Hypothalamus (tissue), 51 donors: Measurements from ENCODE around the gene ATXN7L1.

Source experiments
- DNase-seq, 51 donors: peaks; one replicate each; lab custom pipeline; 2025; lab: John Stamatoyannopoulos, UW

ATXN7L1 gene

DNA sequence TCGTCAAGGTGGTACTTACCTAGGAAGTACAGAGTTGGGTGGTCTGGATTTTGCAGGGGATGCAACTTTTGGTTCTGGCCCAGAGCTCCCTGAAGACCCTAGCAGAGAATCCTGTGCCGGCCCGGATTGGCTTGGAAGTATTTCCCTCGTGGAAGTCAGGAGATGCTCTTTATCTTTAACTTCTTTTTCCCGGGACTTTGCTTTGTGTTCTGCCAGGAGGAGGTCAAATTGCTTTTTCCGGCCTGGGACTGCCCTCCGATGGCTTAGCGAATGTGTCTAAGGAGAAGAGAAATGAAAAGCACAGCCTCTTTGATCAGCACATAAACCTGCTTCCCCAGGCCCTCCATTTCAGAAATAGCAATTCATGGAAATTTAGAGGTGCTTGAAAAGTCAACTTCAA, 238.1 kb downstream of the ATXN7L1 start:
- no peak for DNase-seq

DNA sequence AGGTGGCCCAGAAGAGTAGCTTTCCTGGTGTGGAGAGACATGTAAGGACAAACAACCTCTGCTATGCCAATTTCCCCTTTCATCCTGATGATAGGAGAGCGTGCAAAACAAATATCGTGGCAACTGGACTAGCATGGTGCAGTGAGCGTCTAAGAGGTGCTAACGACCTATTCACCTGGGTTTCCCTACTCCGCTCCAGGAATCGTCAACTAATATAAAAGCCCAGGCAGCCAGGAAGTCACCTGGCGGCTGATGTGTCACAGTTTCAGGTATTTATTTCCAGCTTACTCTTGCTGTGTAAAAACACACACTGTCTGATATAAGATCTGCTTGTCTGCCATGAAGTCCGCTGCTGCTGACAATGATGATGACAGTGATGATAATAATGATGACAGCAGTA, 238.6 kb downstream of the ATXN7L1 start:
- DNase-seq: no peak

DNA sequence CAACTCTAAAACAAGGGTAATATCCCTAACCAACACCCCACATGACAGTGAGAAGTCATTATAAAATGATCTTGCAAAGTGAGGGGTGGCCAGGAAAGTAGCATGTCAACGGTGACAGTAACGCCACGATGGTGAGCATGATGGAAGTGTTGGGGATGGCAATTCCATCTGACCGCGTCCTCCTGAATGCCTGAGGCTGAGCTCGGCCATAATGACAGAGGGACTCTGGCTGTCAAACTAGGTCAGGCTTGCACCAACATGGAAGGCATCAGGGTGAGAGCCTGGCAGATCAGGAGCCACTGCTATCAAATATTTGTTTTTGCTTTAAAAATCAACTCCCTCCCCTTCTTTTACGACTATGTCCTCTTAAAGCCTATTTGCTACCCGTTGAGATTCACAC, 239.4 kb downstream of the ATXN7L1 start:
- no peak for DNase-seq

DNA sequence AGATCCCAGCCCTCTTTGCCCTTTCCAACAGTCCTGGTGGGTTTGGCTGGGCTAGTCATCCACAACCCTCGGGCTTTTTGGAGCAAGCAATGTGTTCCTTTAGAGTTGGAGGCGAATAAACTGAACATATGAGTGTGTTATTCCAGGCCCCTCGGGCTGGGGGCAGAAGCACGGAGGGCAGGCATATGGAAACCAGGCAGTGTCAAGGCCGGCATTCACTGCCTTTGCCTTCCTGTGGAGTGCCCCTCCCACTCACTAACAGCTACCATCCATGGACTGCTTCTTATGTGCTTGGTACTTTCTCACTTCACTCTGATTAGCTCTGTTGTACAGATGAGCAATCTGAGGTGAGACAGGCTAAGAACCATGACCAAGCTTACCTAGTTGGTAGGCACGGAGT, 241.2 kb downstream of the ATXN7L1 start:
- peak in 1 of 51 donors; percentile 8 for DNase-seq

DNA sequence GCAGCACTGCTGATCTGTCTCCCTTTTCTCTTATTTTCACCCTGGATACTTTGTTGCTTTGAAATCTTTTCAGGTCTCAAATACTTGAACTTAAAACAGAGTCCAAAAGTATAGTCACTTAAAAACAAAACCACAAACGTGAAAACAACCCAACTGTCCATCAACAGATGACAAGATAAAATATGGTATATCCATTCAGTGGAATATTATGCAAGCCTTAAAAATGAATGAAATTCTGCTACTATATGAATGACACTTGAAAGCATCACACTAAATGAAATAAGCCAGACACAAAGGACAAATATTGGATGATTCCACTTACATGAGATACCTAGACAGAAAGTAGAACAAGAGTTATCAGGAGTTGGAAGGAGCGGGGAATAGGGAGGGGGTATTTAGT, 250.4 kb downstream of the ATXN7L1 start:
- no peak for DNase-seq

DNA sequence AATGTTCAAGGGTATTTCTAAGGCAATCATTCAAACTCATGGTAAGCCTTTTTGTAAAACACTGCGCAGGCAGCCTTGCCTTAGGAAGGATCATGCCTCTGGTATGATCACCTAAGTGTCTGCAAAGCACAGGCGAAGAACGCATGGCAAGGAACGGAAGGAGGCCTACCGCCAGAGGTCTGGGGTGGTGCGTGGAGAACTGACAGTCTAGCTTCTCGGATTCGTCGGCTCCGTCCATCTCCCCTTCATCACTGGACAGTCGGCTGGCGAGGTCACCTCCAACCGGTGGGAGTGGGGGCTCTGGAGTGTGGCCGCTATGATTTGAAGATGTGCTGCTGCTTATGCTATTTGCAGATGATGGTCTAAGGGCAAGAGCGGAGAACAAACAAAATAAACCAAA, 252.5 kb downstream of the ATXN7L1 start:
- no peak for DNase-seq

DNA sequence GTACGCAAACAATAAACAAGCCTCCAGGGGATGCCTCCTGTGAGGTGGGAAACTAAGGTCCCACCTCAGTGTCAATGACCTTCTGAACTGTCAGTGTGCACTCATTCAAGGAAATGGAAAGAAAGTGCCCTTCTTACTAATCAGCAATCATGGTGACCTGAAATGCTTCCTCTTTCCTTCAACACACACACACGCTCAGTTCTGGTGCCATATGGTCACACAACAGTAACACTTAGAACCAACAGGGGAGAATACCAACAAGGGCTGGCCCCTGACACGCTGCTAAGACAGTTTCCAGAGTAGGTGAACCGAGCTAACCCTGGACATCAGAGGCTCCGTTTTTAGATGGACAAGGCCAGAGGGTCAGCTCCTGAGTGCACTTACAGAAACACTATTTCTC, 253.0 kb downstream of the ATXN7L1 start:
- DNase-seq: no peak

DNA sequence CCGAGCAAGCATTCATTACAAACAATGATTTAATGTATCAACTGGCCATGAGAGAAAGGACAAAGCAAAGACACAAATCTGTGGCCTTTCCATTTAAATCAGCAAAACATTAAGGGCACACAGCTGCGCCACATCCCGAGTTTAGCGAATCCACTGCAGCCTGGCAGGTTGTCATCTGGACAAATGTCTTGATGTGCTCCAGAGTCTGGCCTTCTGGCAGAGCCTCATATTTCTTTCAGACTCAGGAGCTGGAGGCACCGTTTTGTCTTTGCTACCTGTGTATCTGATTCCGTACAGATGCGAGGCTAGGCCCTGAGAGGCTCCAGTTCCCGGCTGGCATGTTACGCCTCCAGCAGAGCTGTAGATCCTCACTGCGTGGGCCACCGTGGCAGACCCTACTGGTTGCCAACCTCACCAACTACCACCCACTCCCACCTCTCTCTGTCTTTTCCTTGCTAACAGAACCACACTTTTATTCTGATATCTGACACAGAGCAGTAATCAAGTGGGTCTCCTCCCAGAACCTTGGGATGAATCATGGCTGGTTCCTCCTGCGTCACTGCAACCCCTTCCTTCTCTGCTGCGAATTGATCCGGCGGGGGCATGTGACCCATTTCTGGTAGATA, 254.2 kb downstream of the ATXN7L1 start:
- peak in 3 of 51 donors; percentile 14 to 27 (median 26) for DNase-seq

DNA sequence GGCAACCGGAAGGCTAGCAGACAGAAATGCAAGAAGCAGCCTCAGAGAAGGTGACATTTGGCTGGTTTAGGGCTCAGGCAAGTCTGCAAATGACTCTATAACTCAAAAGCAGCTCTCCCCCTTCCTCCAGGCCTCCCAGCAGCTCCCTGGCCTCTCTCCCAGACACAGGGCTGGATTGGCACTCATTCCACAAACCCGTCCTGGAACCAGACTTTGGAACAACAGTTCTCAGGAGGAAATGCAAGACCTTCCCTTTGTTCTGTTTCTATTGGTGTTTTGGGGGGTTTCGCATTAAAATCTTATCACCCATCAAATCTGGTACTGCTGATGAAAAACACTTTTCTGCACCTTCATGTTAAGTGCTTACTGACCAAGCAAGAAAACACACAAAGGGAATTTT, 254.8 kb downstream of the ATXN7L1 start:
- peak in 29 of 51 donors; percentile 5 to 65 (median 38) for DNase-seq

DNA sequence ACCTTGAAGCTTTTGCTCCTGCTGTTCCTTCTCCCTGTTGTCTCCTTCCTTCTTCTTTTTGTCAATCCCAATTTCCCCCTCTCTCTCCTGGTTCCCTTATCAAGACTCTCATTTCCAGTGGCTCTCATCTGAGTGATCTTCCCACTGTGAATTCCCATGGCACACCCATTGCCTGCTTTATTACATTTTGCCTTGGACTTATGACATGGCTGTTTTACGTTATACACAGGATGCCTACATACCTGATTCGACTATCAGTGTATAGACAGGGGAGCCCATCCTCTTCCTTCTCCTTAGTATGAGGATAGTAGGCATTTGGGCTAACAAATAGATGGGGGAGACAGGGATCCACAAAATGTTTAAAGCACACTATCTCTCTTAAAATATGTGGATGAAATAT, 255.2 kb downstream of the ATXN7L1 start:
- no peak for DNase-seq

DNA sequence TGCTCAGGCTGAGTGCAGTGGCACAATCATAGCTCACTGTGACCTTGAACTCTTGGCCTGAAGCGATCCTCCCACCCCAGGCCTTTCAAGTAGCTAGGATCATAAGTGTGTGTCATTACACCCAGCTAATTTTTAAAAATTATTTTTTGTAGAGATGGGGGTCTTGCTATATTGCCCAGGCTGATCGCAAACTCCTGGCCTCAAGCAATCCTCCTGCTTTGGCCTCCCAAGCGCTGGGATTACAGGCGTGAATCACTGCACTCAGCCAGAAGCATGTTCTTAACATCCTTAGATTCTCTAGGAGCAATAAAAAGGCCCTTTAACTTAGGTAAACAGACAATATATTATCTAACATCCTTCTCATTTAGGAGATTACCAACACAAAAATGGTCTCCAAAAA, 256.8 kb downstream of the ATXN7L1 start:
- DNase-seq: no peak

DNA sequence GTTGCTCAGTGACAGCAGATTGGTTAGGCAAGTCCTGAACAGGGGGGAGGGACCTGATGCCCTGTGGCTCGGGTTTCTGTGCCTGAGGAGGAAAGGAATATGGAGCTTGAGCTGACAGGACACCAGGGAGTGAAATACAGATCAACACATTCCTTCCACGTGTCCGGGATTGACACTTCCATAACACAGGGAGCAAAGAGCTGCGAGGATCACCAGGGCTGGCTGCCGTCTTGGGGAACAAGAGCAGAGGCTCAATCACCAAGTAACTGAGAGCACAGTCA, 258.4 kb downstream of the ATXN7L1 start:
- no peak for DNase-seq

DNA sequence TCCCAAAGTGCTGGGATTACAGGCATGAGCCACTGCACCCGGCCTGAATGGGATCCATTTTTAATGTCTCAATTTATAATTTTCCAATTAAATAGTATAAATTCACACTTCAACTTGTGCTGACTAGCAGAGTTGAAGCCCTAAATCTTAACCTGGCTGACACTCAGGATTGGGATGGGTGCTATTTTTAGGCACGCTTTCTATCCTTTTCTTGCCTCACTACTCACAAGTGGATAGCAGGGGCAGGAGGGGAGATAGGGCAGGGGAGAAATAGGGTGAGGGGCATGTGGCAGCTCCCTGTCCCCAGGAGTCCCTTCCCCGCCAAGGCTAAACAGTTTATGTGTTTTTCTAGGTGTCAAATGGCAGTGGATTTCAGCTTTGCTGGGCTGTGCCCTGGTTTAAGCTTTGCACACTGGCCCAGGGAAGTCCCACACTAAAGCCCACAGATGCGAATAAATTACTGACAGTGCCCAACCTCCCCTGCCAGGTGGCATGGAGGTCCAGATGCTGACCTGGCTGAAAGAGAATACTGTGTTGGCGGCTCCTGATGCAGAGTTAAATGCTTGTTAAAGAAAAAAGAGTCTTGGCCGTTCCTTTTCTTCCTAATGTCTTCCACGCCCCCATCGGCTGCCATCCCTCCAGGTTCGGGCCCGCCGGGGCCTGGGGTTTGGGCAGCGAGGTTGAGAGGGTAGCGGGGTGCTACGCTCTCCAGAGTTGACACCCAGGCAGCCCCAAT, 259.0 kb downstream of the ATXN7L1 start:
- no peak for DNase-seq

DNA sequence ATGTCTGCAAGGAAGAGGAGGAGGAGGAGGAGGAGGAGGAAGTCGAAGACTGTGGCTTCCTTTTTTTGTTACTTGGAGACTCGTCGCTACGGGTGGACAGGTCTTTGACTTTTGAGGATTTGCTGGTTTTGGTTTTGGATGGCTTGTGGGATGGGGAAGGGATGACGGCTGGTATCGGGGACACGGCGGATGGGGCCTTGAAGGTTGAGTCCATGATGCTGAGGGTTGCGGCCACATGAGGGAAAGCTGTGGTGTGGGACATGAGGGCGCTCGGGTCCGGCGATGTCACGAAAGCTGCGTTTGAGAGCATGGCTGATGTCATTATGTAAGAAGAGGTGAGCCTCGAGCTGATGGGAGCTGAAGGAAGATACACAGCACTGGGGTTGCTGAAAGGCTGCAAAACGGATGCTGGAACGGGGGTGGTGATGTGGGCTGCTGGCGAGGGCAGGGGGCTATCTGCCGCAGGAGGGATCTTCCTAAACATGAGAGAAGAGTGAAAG, 262.0 kb downstream of the ATXN7L1 start:
- DNase-seq: no peak

DNA sequence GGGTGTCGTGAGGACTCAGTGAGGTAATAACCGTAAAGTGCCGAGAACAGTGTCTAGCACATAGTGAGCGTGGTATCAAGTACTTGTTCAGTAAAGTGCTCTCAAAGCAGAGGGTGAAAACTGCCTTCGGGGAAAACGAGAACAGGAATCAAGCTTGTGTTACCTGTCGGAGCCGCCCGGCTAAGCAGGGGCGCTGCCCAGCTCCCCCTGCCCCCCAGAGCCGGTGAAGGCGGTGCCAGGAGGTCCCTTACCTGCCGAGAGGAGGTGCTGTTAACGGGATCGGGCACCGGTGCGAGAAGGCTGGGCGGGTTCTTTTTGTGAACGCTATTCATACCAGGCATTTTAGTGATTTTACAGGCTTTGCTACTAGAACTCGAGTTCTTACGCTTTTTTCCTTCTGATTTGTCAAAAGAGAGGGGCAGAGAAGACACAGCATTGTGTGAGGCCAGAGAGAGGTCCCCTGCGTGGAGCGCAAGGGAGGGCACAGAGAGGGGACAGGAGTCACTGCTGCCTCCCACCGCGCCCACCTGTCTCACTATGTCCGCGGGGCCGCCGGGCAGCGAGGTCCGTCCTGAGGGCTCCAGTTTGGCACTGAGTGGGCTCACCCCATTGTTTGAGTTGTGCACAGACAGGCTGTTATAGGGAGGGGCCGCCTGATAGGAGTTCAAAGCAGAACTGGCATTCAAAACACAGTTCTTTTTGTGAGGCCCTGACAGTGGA, 262.6 kb downstream of the ATXN7L1 start:
- DNase-seq: no peak

DNA sequence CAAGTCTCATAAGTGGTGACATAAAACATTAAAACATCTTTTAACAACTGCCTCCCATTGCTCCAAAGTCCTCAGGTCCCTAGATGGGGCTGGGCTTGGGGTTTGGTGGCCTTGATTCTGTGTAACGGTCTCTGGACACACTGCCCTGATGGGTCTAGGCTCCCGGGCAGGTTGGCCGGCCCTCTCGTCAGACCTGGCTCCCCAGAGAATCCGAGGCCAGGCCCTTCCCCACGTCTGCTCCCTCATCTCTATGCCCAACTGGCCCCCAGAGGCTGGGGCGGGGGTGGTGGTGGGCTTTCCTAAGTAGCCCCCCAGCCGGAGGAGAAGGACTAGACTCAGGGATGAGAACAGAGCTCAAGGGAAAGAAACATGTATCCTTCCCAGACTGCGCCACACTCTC, 263.6 kb downstream of the ATXN7L1 start:
- DNase-seq: no peak

DNA sequence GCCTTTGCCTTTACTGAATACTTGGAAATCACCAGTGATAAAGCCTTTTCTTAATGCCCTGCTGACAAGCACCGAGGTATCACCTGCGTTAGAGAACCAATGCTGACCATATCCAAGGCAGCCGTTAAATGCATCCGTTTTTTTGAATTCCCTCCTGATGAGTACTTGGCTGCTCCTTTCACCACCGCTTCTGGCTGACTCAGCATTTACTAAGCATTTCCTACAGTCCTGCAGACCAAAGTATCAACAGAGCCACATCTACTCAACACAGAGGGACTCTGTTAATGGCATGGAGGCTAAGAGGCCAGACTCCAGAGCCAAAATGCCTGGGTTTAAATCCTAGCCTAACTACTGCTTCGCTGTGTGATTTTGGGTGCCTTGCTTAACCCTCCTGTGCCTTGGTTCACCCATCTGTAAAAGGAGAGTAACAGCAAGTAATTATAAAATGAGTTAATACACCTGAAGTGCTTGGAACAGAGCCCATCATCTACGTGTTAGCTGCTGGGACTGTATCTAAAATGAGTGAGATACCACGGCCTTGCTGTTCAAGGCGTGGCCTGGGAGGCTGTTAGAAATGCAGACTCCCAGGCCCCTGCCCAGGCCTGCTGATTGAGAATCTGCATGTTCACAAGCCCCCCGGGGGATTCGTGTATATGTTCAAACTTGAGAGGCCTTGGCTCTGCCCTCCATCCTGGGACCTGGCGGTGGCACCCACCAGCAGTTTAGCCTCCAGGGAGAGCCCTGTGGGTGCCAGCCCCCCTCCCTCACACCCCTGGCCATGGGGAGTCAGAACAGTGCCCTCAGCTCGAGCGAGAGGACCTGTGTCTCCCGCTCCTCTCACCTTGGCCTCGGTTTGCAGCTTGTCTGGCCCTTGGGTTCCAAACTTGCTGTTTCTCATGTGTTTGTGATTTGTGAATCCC, 264.3 kb downstream of the ATXN7L1 start:
- no peak for DNase-seq

DNA sequence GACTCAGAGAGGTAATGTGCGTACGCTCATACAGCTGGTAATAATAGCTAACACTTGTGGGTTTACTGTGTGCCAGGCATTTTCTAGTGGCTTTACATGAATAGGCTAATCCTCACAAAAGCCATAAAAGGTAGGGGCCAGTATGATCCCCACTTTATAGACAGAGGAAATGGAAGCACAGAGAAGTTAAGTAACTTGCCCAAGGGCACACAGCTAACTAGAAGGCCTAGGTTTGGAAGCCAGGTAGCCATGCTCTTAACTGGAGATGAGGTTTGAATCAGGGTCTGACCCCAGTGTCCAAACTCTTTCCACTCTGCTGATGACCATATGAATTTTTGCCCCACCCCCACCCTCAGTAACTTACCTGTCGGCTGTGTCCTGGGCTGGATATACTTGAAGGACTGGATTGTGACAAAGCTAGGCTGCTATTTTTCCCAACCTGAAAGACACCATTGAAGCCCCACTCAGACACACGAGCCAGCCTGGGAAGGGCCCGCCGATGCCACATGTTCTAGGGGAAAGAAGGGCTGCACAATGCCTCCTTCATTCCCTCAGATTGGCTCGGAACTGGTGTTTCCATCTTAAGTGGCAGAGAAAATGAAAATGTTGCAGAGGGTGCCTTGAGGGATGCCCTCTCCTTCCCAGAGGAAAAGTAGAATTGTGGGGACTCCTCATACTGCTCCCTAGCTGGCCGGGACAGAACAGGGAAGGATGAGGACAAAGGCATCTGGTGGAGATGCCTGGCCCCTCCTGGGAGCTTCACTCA, 266.1 kb downstream of the ATXN7L1 start:
- peak in 12 of 51 donors; percentile 4 to 29 (median 10) for DNase-seq

DNA sequence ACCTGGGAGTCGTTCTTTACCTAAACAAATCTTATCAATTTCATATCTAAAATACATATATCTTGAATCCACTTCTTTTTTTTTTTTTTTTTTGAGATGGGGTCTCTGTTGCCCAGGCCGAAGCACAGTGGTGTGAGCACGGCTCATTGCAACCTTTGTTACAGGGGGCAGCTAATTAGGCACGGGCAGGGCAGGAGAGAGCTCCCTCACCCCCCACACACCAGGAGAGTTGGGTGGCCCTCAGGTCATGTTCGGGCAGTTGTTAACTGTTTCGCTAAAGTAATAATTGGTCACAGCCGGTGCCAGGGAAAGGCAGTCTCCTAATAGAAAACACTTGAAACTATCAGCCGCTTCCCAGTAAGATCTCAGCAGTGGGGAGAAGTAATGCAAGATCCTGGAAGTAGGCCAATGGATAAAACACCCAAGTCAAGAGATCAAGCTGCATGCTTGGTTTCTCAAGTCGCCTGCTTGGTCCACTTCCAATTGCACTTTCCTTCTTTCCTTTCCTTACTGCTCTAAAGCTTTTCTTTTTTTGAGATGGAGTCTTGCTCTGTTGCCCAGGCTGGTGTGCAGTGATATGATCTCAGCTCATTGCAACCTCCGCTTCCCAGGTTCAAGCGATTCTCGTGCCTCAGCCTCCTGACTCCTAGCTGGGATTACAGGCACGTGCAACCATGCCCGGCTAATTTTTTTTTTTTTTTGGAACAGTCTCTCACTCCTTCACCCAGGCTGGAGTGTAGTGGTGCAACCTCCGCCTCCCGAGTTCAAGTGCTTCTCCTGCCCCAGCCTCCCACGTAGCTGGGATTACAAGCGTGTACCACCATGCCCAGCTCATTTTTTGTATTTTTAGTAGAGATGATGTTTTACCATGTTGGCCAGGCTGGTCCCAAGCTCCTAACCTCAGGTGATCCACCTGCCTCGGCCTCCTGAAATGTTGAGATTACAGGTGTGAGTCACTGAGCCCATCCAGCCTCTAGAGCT, 273.8 kb downstream of the ATXN7L1 start:
- DNase-seq: no peak
